Uterus (tissue), 2 donors: ENCODE data around the gene ASPDH.

Source experiments
- CTCF ChIP-seq, 4 experiments: fragments of 200-600 bp in 2 of 4; fragments of 450-650 bp in 2 of 4; sonication (generic) in 2 of 4; IDR thresholded peaks; one replicate each; pipeline ENCODE4 v1.5.1; 2016 to 2019; ENCODE audit warnings: antibody characterized with exemption in 4 of 4, mild to moderate bottlenecking in 2 of 4, moderate library complexity in 1 of 4
- POLR2A ChIP-seq, 2 donors: fragments of 450-650 bp; IDR thresholded peaks; one replicate each; pipeline ENCODE4 v1.6.1; 2016; ENCODE audit warnings: antibody characterized with exemption in 2 of 2, mild to moderate bottlenecking in 1 of 2, moderate library complexity in 1 of 2

DNA sequence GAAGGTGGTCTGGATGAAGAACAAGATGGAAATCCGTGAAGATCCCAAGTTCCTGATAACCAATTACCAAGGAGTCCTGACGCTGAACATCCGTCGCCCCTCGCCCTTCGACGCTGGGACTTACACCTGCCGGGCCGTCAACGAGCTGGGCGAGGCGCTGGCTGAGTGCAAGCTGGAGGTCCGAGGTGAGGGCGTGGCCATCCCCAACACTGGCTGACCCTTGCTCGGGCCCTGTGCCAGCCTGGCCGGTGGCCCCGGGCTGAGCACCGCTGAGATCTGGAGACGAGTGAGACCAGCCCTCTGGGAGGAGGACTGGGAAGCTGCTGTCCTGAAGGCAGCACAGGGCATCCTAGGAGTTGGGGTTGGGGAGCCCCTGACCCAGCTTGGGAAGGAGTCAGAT is 49.4 kb downstream of the ASPDH start:
- no peak for TF ChIP-seq POLR2A (IDR thresholded peaks at IDR 0.05)
- TF ChIP-seq CTCF (IDR thresholded peaks at IDR 0.05) = no peak
